ENCODE measurements around the gene LCK.

Gene LCK

GRCh38 chr1:32329931-32330466 lies 78.9 kb downstream of the LCK start:
- DNase-seq, result no peak

GRCh38 chr1:32330558-32331151 lies 79.6 kb downstream of the LCK start:
- DNase-seq, result no peak

- DNase-seq, result no peak
Observed at GRCh38 chr1:32331549-32331948, 80.5 kb downstream of the LCK start.

GRCh38 chr1:32332290-32333079 lies 81.4 kb downstream of the LCK start:
- DNase-seq, result no peak

- no peak for DNase-seq
Observed at GRCh38 chr1:32333251-32333963, 82.3 kb downstream of the LCK start.

GRCh38 chr1:32334274-32334861 lies 83.3 kb downstream of the LCK start:
- DNase-seq, result no peak

GRCh38 chr1:32334864-32335534 lies 83.9 kb downstream of the LCK start:
- no peak for DNase-seq

GRCh38 chr1:32335535-32335789 lies 84.4 kb downstream of the LCK start:
- DNase-seq, result no peak
